ENCODE results near the gene NRARP.
"Not testable (repeated sequence)": the region's sequence is repeated elsewhere in the genome, so short reads cannot be mapped to it uniquely, and the experiment has no call there.

- TF ChIP-seq SP1 (CRISPR knock-in tag; conservative IDR thresholded peaks at IDR 0.05); NR2C2 (CRISPR knock-in tag; IDR thresholded peaks at IDR 0.05); TCF7 (CRISPR knock-in tag; IDR thresholded peaks at IDR 0.05; ENCODE audit: low read depth); HMGA2 (CRISPR knock-in tag; IDR thresholded peaks at IDR 0.05); CREM (CRISPR knock-in tag; IDR thresholded peaks at IDR 0.05); ESRRA (CRISPR knock-in tag; IDR thresholded peaks at IDR 0.05; ENCODE audit: borderline replicate concordance); E2F1 (CRISPR knock-in tag; IDR thresholded peaks at IDR 0.05); USF2 (CRISPR knock-in tag; IDR thresholded peaks at IDR 0.05); ZNF232 (CRISPR knock-in tag; IDR thresholded peaks at IDR 0.05); ZNF512 (CRISPR knock-in tag; IDR thresholded peaks at IDR 0.05; ENCODE audit: borderline replicate concordance): not testable (repeated sequence)
- TF ChIP-seq, protein P1, sequence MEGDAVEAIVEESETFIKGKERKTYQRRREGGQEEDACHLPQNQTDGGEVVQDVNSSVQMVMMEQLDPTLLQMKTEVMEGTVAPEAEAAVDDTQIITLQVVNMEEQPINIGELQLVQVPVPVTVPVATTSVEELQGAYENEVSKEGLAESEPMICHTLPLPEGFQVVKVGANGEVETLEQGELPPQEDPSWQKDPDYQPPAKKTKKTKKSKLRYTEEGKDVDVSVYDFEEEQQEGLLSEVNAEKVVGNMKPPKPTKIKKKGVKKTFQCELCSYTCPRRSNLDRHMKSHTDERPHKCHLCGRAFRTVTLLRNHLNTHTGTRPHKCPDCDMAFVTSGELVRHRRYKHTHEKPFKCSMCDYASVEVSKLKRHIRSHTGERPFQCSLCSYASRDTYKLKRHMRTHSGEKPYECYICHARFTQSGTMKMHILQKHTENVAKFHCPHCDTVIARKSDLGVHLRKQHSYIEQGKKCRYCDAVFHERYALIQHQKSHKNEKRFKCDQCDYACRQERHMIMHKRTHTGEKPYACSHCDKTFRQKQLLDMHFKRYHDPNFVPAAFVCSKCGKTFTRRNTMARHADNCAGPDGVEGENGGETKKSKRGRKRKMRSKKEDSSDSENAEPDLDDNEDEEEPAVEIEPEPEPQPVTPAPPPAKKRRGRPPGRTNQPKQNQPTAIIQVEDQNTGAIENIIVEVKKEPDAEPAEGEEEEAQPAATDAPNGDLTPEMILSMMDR (IDR thresholded peaks at IDR 0.05) = not testable (repeated sequence)
- TF ChIP-seq, protein P2, sequence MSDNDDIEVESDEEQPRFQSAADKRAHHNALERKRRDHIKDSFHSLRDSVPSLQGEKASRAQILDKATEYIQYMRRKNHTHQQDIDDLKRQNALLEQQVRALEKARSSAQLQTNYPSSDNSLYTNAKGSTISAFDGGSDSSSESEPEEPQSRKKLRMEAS (CRISPR knock-in tag; IDR thresholded peaks at IDR 0.05) = not testable (repeated sequence)
These were observed 27.5 kb upstream of the NRARP start for GRCh38 chr9:137329590-137329989.

Measured in WTC11 (cell line).